Thoracic aorta (tissue), 2 donors: ENCODE measurements around the gene DLGAP1. TPM values are rescaled to one million over a fixed set of nuclear protein-coding genes. Genes with fewer than 3 reads are reported as not detected.
A peak's percentile ranks its signal among the peaks of the same experiment; 100 is the strongest.

ENCODE experiments used
- ATAC-seq: fragments of 150-250 bp; one replicate; pipeline ENCODE4 v1.8.0; 2017; ENCODE audit warnings: low read depth; ENCODE audit not compliant: insufficient number of reproducible peaks, low FRiP score
- DNase-seq: peaks from one replicate; pipeline ENCODE4 v3.0.0-alpha.2; 2020; ENCODE audit warnings: low spot score
- H3K27ac ChIP-seq, 2 donors: fragments of 200-600 bp; sonication (generic); 1 replicate in 1 of 2; 2 replicates in 1 of 2; pipeline ENCODE4 v1.5.1; 2016; ENCODE audit warnings: mild to moderate bottlenecking in 2 of 2, moderate library complexity in 2 of 2
- H3K27me3 ChIP-seq: fragments of 200-600 bp; sonication (generic); replicated peaks from 2 replicates; pipeline ENCODE4 v1.6.0; 2016; ENCODE audit warnings: mild to moderate bottlenecking; ENCODE audit not compliant: insufficient read depth
- H3K36me3 ChIP-seq: fragments of 200-600 bp; sonication (generic); one replicate; pipeline ENCODE4 v1.5.1; 2016
- H3K4me1 ChIP-seq, 2 donors: fragments of 200-600 bp; sonication (generic); 1 replicate in 1 of 2; 2 replicates in 1 of 2; pipeline versions ENCODE4 v1.5.1 to v1.6.0; 2016; ENCODE audit warnings: low read depth in 2 of 2, mild to moderate bottlenecking in 1 of 2; ENCODE audit not compliant: control insufficient read depth in 1 of 2
- H3K4me3 ChIP-seq: fragments of 200-600 bp; sonication (generic); 2 replicates; pipeline ENCODE4 v1.5.1; 2016; ENCODE audit warnings: mild to moderate bottlenecking
- H3K9me3 ChIP-seq: fragments of 200-600 bp; sonication (generic); 2 replicates; pipeline ENCODE4 v1.5.1; 2016
- CTCF ChIP-seq: fragments of 200-600 bp; sonication (generic); IDR thresholded peaks from one replicate; pipeline ENCODE4 v1.5.1; 2019; ENCODE audit warnings: antibody characterized with exemption
- total RNA-seq, 2 donors: library from RNA; depleted of rRNA; stranded (reverse); fragments of >200 nt; gene quantifications; one replicate each; pipeline versions ENCODE4 v1.1.0 to v1.2.3, GENCODE V29; 2016

DLGAP1 gene
- total RNA-seq, 2 donors from 2014 or later: 7.3 to 19.0 TPM

DNA sequence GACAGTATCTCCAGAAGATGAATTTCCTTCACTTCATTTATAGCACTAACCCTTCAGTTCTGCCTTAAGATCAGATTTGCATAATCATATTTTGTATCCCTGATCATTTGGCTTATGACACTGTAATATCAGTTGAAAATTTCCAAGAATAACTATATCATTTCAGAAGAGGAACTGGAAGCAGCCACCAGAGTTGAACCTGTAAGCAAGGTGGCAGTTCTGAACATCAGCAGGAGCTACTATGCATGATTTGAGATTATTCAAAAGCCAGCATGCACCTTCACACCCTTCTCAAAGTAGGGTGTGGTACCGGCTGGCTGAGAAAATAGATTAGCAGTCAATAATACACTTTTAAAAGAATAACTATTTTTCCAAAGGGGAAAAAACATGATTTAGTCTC is 328.2 kb downstream of the DLGAP1 start:
- no peak overlapping the region for H3K27ac ChIP-seq
- no peaks in the 10 kb centered on the region for H3K9me3 ChIP-seq
- no peak overlapping the region for H3K4me3 ChIP-seq
- peaks cover 7 to 18% of the 10 kb centered on the region in 2 donors for H3K4me1 ChIP-seq
- no peaks in the 10 kb centered on the region for H3K36me3 ChIP-seq
- DNase-seq (no peak), ATAC-seq (no peak)
- no peak for TF ChIP-seq CTCF
- no peaks in the 10 kb centered on the region for H3K27me3 ChIP-seq

- DNase-seq (no peak), ATAC-seq (no peak)
- TF ChIP-seq CTCF: no peak
- Histone ChIP-seq H3K27me3 (no peaks in the 10 kb centered on the region), H3K9me3 (no peaks in the 10 kb centered on the region), H3K36me3 (no peaks in the 10 kb centered on the region), H3K4me3 (no peak overlapping the region), H3K4me1 (peaks cover 7 to 18% of the 10 kb centered on the region in 2 donors), H3K27ac (peak overlapping the region in 1 of 2 donors; percentile 11)
Measured at GRCh38 chr18:4125627-4126230, 329.4 kb downstream of the DLGAP1 start.

DNA sequence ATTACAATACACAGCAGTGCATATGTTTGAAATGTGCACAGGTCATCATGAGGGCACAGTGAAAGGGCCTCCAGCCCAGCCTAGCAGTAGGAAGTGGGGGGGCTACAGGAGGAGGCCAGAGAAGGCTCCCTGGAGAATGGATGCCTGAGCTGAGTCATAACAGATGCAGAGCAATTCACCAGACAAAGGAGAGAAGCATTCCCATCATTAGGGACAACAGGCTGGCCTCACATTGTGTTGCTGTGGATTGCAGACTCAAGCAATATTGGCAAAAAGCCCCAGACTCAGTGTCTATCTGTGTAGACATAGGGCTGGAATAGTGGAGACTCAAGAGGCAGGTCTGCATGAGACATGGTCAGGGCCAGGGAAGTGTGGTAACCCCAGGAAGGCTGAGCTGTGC is 329.9 kb downstream of the DLGAP1 start:
- Histone ChIP-seq H3K9me3 (no peaks in the 10 kb centered on the region), H3K36me3 (no peaks in the 10 kb centered on the region), H3K4me3 (no peak overlapping the region), H3K4me1 (peaks cover 7 to 18% of the 10 kb centered on the region in 2 donors), H3K27me3 (no peaks in the 10 kb centered on the region), H3K27ac (peak overlapping the region in 1 of 2 donors; percentile 11)
- no peak for TF ChIP-seq CTCF
- DNase-seq (no peak), ATAC-seq (no peak)

GRCh38 chr18:4119813-4120212 is 335.3 kb downstream of the DLGAP1 start:
- ATAC-seq: no peak
- TF ChIP-seq CTCF: no peak
- peaks cover 0 to 6% of the 10 kb centered on the region in 2 donors for H3K4me1 ChIP-seq
- H3K4me3 ChIP-seq: no peak overlapping the region
- no peak for DNase-seq
- H3K27ac ChIP-seq: no peak overlapping the region
- no peaks in the 10 kb centered on the region for H3K36me3 ChIP-seq
- no peaks in the 10 kb centered on the region for H3K27me3 ChIP-seq
- no peaks in the 10 kb centered on the region for H3K9me3 ChIP-seq

DNA sequence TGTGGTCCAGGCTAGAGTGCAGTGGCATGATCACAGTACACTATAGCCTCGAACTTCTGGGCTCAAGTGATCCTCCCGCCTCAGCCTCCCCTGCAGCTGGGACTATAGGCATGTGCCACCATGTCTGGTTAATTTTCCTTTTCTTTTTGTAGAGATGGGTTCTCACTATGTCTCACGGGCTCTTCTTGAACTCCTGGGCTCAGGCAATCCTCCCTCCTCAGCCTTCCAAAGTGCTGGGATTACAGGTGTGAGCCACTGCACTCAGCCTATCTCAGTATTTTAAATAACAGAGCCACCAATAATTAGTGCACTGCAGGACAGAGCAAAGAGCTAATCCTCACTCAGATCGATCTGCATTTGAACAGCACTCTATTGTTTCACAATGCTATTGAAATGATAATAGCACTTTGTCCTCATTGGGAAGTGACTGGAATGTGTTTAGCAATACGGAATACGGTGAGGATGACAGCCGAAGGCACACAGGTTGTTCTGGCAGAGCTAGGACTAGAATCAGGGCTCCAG is 335.9 kb downstream of the DLGAP1 start:
- Histone ChIP-seq H3K4me1 (no peaks in the 10 kb centered on the region), H3K27ac (no peak overlapping the region), H3K9me3 (no peaks in the 10 kb centered on the region), H3K27me3 (no peaks in the 10 kb centered on the region), H3K4me3 (no peak overlapping the region), H3K36me3 (no peaks in the 10 kb centered on the region)
- ATAC-seq (no peak), DNase-seq (no peak)
- TF ChIP-seq CTCF: no peak
